Uterus (tissue), 4 donors: ENCODE data around the gene HOXB5. TPM values are rescaled to one million over a fixed set of nuclear protein-coding genes. Genes with fewer than 3 reads are reported as not detected.

Experiments
- DNase-seq, 2 donors: peaks; one replicate each; pipeline ENCODE4 v3.0.0-alpha.2; 2019 to 2020
- H3K27ac ChIP-seq, 2 donors: fragments of 200-600 bp; sonication (generic); 1 replicate in 1 of 2; 2 replicates in 1 of 2; pipeline ENCODE4 v1.5.1; 2016 to 2018
- H3K27me3 ChIP-seq, 2 donors: fragments of 200-600 bp; sonication (generic); one replicate each; pipeline ENCODE4 v1.5.1; 2018 to 2019; ENCODE audit warnings: control low read depth in 1 of 2
- H3K36me3 ChIP-seq, 2 donors: fragments of 200-600 bp; sonication (generic); one replicate each; pipeline ENCODE4 v1.5.1; 2019; ENCODE audit warnings: control low read depth in 1 of 2
- H3K4me1 ChIP-seq, 2 donors: fragments of 200-600 bp; sonication (generic); one replicate each; pipeline ENCODE4 v1.5.1; 2018 to 2019; ENCODE audit warnings: control low read depth in 1 of 2
- H3K4me3 ChIP-seq, 2 donors: fragments of 200-600 bp; sonication (generic); 1 replicate in 1 of 2; 2 replicates in 1 of 2; pipeline ENCODE4 v1.5.1; 2018 to 2019; ENCODE audit warnings: mild to moderate bottlenecking in 1 of 2
- H3K9me3 ChIP-seq, 2 donors: fragments of 200-600 bp; sonication (generic); one replicate each; pipeline ENCODE4 v1.5.1; 2019; ENCODE audit warnings: control low read depth in 1 of 2
- CTCF ChIP-seq, 4 experiments: fragments of 200-600 bp in 2 of 4; fragments of 450-650 bp in 2 of 4; sonication (generic) in 2 of 4; IDR thresholded peaks; one replicate each; pipeline ENCODE4 v1.5.1; 2016 to 2019; ENCODE audit warnings: antibody characterized with exemption in 4 of 4, mild to moderate bottlenecking in 2 of 4, moderate library complexity in 1 of 4
- POLR2A ChIP-seq, 2 donors: fragments of 450-650 bp; IDR thresholded peaks; one replicate each; pipeline ENCODE4 v1.6.1; 2016; ENCODE audit warnings: antibody characterized with exemption in 2 of 2, mild to moderate bottlenecking in 1 of 2, moderate library complexity in 1 of 2
- intact Hi-C: fragments of 100-400 bp; cut with DNase I; formaldehyde crosslinking; loops from one replicate; pipeline ENCODE4 v1.15.1; 2023; ENCODE audit warnings: low total_unique reads
- total RNA-seq, 4 donors: library from RNA; depleted of rRNA in 3 of 4; stranded (reverse); fragments of >200 nt in 3 of 4; gene quantifications; one replicate each; pipeline versions ENCODE4 v1.1.0 to v1.2.4, GENCODE V29; 2014 to 2023
- donor health status: DM: yes; HTN: yes; CAD: no.

HOXB5 gene
- total RNA-seq, 4 donors from 2014 or later: 0.55 to 2.5 (median 0.59) TPM; not detected in 1

- H3K36me3 ChIP-seq: no peaks in the 10 kb centered on the region
- intact Hi-C loops: no loop called here
- peaks cover 26 to 81% of the 10 kb centered on the region in 2 donors for H3K27me3 ChIP-seq
- H3K27ac ChIP-seq: no peak overlapping the region
- H3K4me1 ChIP-seq: no peaks in the 10 kb centered on the region
- no peak for DNase-seq
- TF ChIP-seq CTCF (IDR thresholded peaks at IDR 0.05): no peak
- no peak for TF ChIP-seq POLR2A (IDR thresholded peaks at IDR 0.05)
- no peaks in the 10 kb centered on the region for H3K9me3 ChIP-seq
- H3K4me3 ChIP-seq: no peak overlapping the region
Observed at GRCh38 chr17:48630925-48631692, 37.5 kb upstream of the HOXB5 start.

GRCh38 chr17:48630009-48630924, 36.7 kb upstream of the HOXB5 start:
- H3K4me3 ChIP-seq: no peak overlapping the region
- intact Hi-C loops: no loop called here
- no peak for DNase-seq
- no peak for TF ChIP-seq CTCF (IDR thresholded peaks at IDR 0.05)
- TF ChIP-seq POLR2A (IDR thresholded peaks at IDR 0.05): no peak
- no peaks in the 10 kb centered on the region for H3K36me3 ChIP-seq
- H3K4me1 ChIP-seq: peaks cover 0 to 8% of the 10 kb centered on the region in 2 donors
- no peak overlapping the region for H3K27ac ChIP-seq
- H3K27me3 ChIP-seq: peaks cover 26 to 73% of the 10 kb centered on the region in 2 donors
- no peaks in the 10 kb centered on the region for H3K9me3 ChIP-seq

GRCh38 chr17:48629411-48629759, 35.8 kb upstream of the HOXB5 start:
- Histone ChIP-seq H3K9me3 (no peaks in the 10 kb centered on the region), H3K27me3 (peaks cover 29 to 71% of the 10 kb centered on the region in 2 donors), H3K27ac (no peak overlapping the region), H3K4me3 (no peak overlapping the region), H3K4me1 (peaks cover 0 to 15% of the 10 kb centered on the region in 2 donors), H3K36me3 (no peaks in the 10 kb centered on the region)
- no peak for DNase-seq
- intact Hi-C loops: no loop called here
- TF ChIP-seq CTCF (IDR thresholded peaks at IDR 0.05) (no peak), POLR2A (IDR thresholded peaks at IDR 0.05) (no peak)

- Histone ChIP-seq H3K4me3 (no peak overlapping the region), H3K36me3 (no peaks in the 10 kb centered on the region), H3K9me3 (no peaks in the 10 kb centered on the region), H3K27me3 (peaks cover 23 to 70% of the 10 kb centered on the region in 2 donors), H3K4me1 (peaks cover 0 to 15% of the 10 kb centered on the region in 2 donors), H3K27ac (no peak overlapping the region)
- TF ChIP-seq POLR2A (IDR thresholded peaks at IDR 0.05): no peak
- TF ChIP-seq CTCF (IDR thresholded peaks at IDR 0.05): no peak
- intact Hi-C loops: no loop called here
- no peak for DNase-seq
Observed at GRCh38 chr17:48628649-48629410, 35.3 kb upstream of the HOXB5 start.
